ENCODE data around the gene JUN. TPM values are rescaled to one million over a fixed set of nuclear protein-coding genes. Genes with fewer than 3 reads are reported as not detected.

JUN gene
- total RNA-seq, 1 donor from 2014 or later, result 90.0 TPM

- peak; percentile 99 for FAIRE-seq
- Histone ChIP-seq H3K36me3 (ENCODE audit: control insufficient read depth, insufficient read depth, low read length) (no peaks in the 10 kb centered on the region), H3K27me3 (ENCODE audit: control insufficient read depth, insufficient read depth, low read length) (no peaks in the 10 kb centered on the region), H3K4me3 (ENCODE audit: low read depth, low read length) (no peak overlapping the region)
- no peak for TF ChIP-seq CTCF (IDR thresholded peaks at IDR 0.05; ENCODE audit: insufficient read depth, low read length, severe bottlenecking)
- peak; percentile 99 for DNase-seq (ENCODE audit: low read depth)
Observed at GRCh38 chr1:58755468-58755872, 28.4 kb downstream of the JUN start.

GRCh38 chr1:58754683-58755467 lies 29.0 kb downstream of the JUN start:
- Histone ChIP-seq H3K36me3 (ENCODE audit: control insufficient read depth, insufficient read depth, low read length) (no peaks in the 10 kb centered on the region), H3K27me3 (ENCODE audit: control insufficient read depth, insufficient read depth, low read length) (no peaks in the 10 kb centered on the region), H3K4me3 (ENCODE audit: low read depth, low read length) (no peak overlapping the region)
- DNase-seq (ENCODE audit: low read depth) (no peak), FAIRE-seq (no peak)
- no peak for TF ChIP-seq CTCF (IDR thresholded peaks at IDR 0.05; ENCODE audit: insufficient read depth, low read length, severe bottlenecking)

GRCh38 chr1:58754073-58754613 lies 29.7 kb downstream of the JUN start:
- no peak for TF ChIP-seq CTCF (IDR thresholded peaks at IDR 0.05; ENCODE audit: insufficient read depth, low read length, severe bottlenecking)
- peak; percentile 82 for DNase-seq (ENCODE audit: low read depth)
- FAIRE-seq, result no peak
- Histone ChIP-seq H3K27me3 (ENCODE audit: control insufficient read depth, insufficient read depth, low read length) (no peaks in the 10 kb centered on the region), H3K36me3 (ENCODE audit: control insufficient read depth, insufficient read depth, low read length) (no peaks in the 10 kb centered on the region), H3K4me3 (ENCODE audit: low read depth, low read length) (no peak overlapping the region)

- TF ChIP-seq CTCF (IDR thresholded peaks at IDR 0.05; ENCODE audit: insufficient read depth, low read length, severe bottlenecking), result no peak
- DNase-seq (ENCODE audit: low read depth), result no peak
- FAIRE-seq, result no peak
- H3K36me3 ChIP-seq (ENCODE audit: control insufficient read depth, insufficient read depth, low read length), result no peaks in the 10 kb centered on the region
- H3K27me3 ChIP-seq (ENCODE audit: control insufficient read depth, insufficient read depth, low read length), result no peaks in the 10 kb centered on the region
- H3K4me3 ChIP-seq (ENCODE audit: low read depth, low read length), result no peak overlapping the region
Observed at GRCh38 chr1:58753431-58753866, 30.4 kb downstream of the JUN start.

- Histone ChIP-seq H3K27me3 (ENCODE audit: control insufficient read depth, insufficient read depth, low read length) (no peaks in the 10 kb centered on the region), H3K4me3 (ENCODE audit: low read depth, low read length) (no peak overlapping the region), H3K36me3 (ENCODE audit: control insufficient read depth, insufficient read depth, low read length) (no peaks in the 10 kb centered on the region)
- no peak for TF ChIP-seq CTCF (IDR thresholded peaks at IDR 0.05; ENCODE audit: insufficient read depth, low read length, severe bottlenecking)
- no peak for FAIRE-seq
- no peak for DNase-seq (ENCODE audit: low read depth)
Observed at GRCh38 chr1:58749646-58750045, 34.2 kb downstream of the JUN start.

Data from bronchial epithelial cell (primary cell).